ENCODE results near the gene GSTM2. TPM values are rescaled to one million over a fixed set of nuclear protein-coding genes. Genes with fewer than 3 reads are reported as not detected.

GSTM2 gene
- total RNA-seq, 1 experiment from 2014 or later, result 2.5 TPM

- TF ChIP-seq, protein P1, sequence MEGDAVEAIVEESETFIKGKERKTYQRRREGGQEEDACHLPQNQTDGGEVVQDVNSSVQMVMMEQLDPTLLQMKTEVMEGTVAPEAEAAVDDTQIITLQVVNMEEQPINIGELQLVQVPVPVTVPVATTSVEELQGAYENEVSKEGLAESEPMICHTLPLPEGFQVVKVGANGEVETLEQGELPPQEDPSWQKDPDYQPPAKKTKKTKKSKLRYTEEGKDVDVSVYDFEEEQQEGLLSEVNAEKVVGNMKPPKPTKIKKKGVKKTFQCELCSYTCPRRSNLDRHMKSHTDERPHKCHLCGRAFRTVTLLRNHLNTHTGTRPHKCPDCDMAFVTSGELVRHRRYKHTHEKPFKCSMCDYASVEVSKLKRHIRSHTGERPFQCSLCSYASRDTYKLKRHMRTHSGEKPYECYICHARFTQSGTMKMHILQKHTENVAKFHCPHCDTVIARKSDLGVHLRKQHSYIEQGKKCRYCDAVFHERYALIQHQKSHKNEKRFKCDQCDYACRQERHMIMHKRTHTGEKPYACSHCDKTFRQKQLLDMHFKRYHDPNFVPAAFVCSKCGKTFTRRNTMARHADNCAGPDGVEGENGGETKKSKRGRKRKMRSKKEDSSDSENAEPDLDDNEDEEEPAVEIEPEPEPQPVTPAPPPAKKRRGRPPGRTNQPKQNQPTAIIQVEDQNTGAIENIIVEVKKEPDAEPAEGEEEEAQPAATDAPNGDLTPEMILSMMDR (IDR thresholded peaks at IDR 0.05; ENCODE audit: unreplicated experiment), result no peak
- Mint-ChIP-seq H3K4me3 (ENCODE audit: low read depth, unreplicated experiment) (no peak overlapping the region), H3K27ac (ENCODE audit: unreplicated experiment) (no peak overlapping the region), H3K36me3 (ENCODE audit: insufficient read depth, unreplicated experiment) (peaks cover 29% of the 10 kb centered on the region), H3K27me3 (ENCODE audit: unreplicated experiment) (no peaks in the 10 kb centered on the region), H3K4me1 (ENCODE audit: low read depth, unreplicated experiment) (peaks cover 9% of the 10 kb centered on the region), H3K9me3 (ENCODE audit: low read depth, unreplicated experiment) (no peaks in the 10 kb centered on the region)
- no peak for DNase-seq
- BruUV-seq (replicated peaks), result no TSS peak
- CTCF ChIA-PET, result interaction anchor here (1.0 kb wide), 1 partner anchor 82 kb away, joined by 3 read pairs; no protein-coding TSS in a partner anchor
- intact Hi-C loops (cut with micrococcal nuclease; ENCODE audit: unreplicated experiment), result no loop called here
Measured at GRCh38 chr1:109625601-109626560, 42.0 kb upstream of the GSTM2 start.

- TF ChIP-seq, protein P1 (IDR thresholded peaks at IDR 0.05; ENCODE audit: unreplicated experiment), result no peak
- intact Hi-C loops (cut with micrococcal nuclease; ENCODE audit: unreplicated experiment), result no loop called here
- Mint-ChIP-seq H3K27me3 (ENCODE audit: unreplicated experiment) (no peaks in the 10 kb centered on the region), H3K27ac (ENCODE audit: unreplicated experiment) (no peak overlapping the region), H3K36me3 (ENCODE audit: insufficient read depth, unreplicated experiment) (peaks cover 20% of the 10 kb centered on the region), H3K4me3 (ENCODE audit: low read depth, unreplicated experiment) (no peak overlapping the region), H3K4me1 (ENCODE audit: low read depth, unreplicated experiment) (peaks cover 3% of the 10 kb centered on the region), H3K9me3 (ENCODE audit: low read depth, unreplicated experiment) (no peaks in the 10 kb centered on the region)
- no peak for DNase-seq
- BruUV-seq (replicated peaks), result no TSS peak
- CTCF ChIA-PET, result interaction anchor here (1.0 kb wide), 1 partner anchor 83 kb away, joined by 3 read pairs; no protein-coding TSS in a partner anchor
Measured at GRCh38 chr1:109626682-109627408, 41.0 kb upstream of the GSTM2 start.

DNA sequence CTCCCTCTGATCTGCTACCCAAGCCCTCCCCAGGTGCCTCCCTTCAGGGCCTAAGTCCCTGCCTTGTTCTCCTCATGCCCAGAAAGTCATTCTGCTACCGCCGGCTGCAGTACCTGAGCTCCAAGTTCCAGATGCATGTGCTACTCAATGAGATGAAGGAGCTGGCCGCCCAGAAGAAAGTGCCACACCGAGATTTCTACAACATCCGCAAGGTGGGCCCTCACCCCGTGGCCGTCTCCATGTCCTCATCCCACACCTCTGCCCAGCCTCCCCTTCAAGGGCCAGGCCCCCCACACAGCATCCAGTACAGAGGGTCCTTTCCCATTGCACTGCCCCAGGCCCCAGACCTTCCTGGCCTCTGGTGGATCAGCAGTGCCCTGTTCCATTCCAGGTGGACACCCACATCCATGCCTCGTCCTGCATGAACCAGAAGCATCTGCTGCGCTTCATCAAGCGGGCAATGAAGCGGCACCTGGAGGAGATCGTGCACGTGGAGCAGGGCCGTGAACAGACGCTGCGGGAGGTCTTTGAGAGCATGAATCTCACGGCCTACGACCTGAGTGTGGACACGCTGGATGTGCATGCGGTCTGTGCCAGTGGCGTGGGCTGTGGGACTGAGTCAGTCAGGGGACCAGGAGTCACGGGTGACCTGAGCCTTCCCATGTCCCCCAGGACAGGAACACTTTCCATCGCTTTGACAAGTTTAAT is 40.0 kb upstream of the GSTM2 start:
- CTCF ChIA-PET, result no interaction called here
- H3K27me3 Mint-ChIP-seq (ENCODE audit: unreplicated experiment), result no peaks in the 10 kb centered on the region
- TF ChIP-seq, protein P1 (IDR thresholded peaks at IDR 0.05; ENCODE audit: unreplicated experiment), result no peak
- no peaks in the 10 kb centered on the region for H3K4me1 Mint-ChIP-seq (ENCODE audit: low read depth, unreplicated experiment)
- H3K4me3 Mint-ChIP-seq (ENCODE audit: low read depth, unreplicated experiment), result no peak overlapping the region
- H3K36me3 Mint-ChIP-seq (ENCODE audit: insufficient read depth, unreplicated experiment), result peaks cover 13% of the 10 kb centered on the region
- no peak overlapping the region for H3K27ac Mint-ChIP-seq (ENCODE audit: unreplicated experiment)
- no peaks in the 10 kb centered on the region for H3K9me3 Mint-ChIP-seq (ENCODE audit: low read depth, unreplicated experiment)
- intact Hi-C loops (cut with micrococcal nuclease; ENCODE audit: unreplicated experiment), result no loop called here
- no TSS peak for BruUV-seq (replicated peaks)
- DNase-seq, result no peak

Measured in Calu3 (cell line).